OCI-LY1 (cell line): ENCODE measurements around the gene CARMIL1.

Experiments used
- H2AFZ ChIP-seq: fragments of 200-600 bp; sonication (generic), shearing (Covaris generic); 2 replicates; pipeline ENCODE4 v1.6.0; 2014; ENCODE audit warnings: antibody characterized with exemption, mild to moderate bottlenecking, low read length
- H3F3A ChIP-seq: fragments of 200-600 bp; sonication (generic), shearing (Covaris generic); 2 replicates; pipeline ENCODE4 v1.6.0; 2014; ENCODE audit warnings: mild to moderate bottlenecking, antibody characterized with exemption, low read length, moderate library complexity; ENCODE audit not compliant: insufficient read depth
- H3K27ac ChIP-seq: fragments of 200-600 bp; sonication (generic); 2 replicates; pipeline ENCODE4 v1.5.1; 2014; ENCODE audit warnings: low read length, mixed run types, mild to moderate bottlenecking, low read depth; ENCODE audit not compliant: poor library complexity, severe bottlenecking
- H3K27me3 ChIP-seq: fragments of 200-600 bp; sonication (generic); 2 replicates; pipeline ENCODE4 v1.6.0; 2014; ENCODE audit warnings: antibody characterized with exemption, mild to moderate bottlenecking, low read length, moderate library complexity; ENCODE audit not compliant: insufficient read depth
- H3K36me3 ChIP-seq: fragments of 200-600 bp; sonication (generic); 2 replicates; pipeline ENCODE4 v1.6.1; 2014; ENCODE audit warnings: mild to moderate bottlenecking, antibody characterized with exemption, low read length, moderate library complexity, mixed read lengths; ENCODE audit not compliant: insufficient read depth
- H3K4me1 ChIP-seq: fragments of 200-600 bp; sonication (generic); 2 replicates; pipeline ENCODE4 v1.5.1; 2014; ENCODE audit warnings: mild to moderate bottlenecking, low read length, moderate library complexity; ENCODE audit not compliant: insufficient read depth, severe bottlenecking
- H3K4me2 ChIP-seq: fragments of 200-600 bp; sonication (generic), shearing (Covaris generic); 2 replicates; pipeline ENCODE4 v1.6.1; 2014; ENCODE audit warnings: low read length
- H3K4me3 ChIP-seq: fragments of 200-600 bp; sonication (generic); 2 replicates; pipeline ENCODE4 v1.5.1; 2014; ENCODE audit warnings: low read length, low read depth, mild to moderate bottlenecking, mixed read lengths; ENCODE audit not compliant: poor library complexity, severe bottlenecking
- H3K79me2 ChIP-seq: fragments of 200-600 bp; shearing (Covaris generic); 2 replicates; pipeline ENCODE4 v1.6.1; 2016; ENCODE audit warnings: mixed run types, low read length, mixed read lengths; ENCODE audit not compliant: insufficient read depth
- H3K9ac ChIP-seq: fragments of 200-600 bp; sonication (generic), shearing (Covaris generic); 2 replicates; pipeline ENCODE4 v1.6.1; 2014; ENCODE audit warnings: mild to moderate bottlenecking, low read length, mixed read lengths
- H3K9me2 ChIP-seq: fragments of 200-600 bp; sonication (generic), shearing (Covaris generic); 2 replicates; pipeline ENCODE4 v1.6.1; 2014; ENCODE audit warnings: low read depth, mild to moderate bottlenecking, low read length, mixed read lengths
- H3K9me3 ChIP-seq: fragments of 200-600 bp; shearing (Covaris generic); 2 replicates; pipeline ENCODE4 v1.6.1; 2014; ENCODE audit warnings: low read length, mixed read lengths
- H4K20me1 ChIP-seq: fragments of 200-600 bp; sonication (generic), shearing (Covaris generic); 2 replicates; pipeline ENCODE4 v1.6.0; 2016; ENCODE audit warnings: mild to moderate bottlenecking, low read length; ENCODE audit not compliant: insufficient read depth
- EZH2 ChIP-seq: fragments of 200-600 bp; sonication (generic), shearing (Covaris generic); IDR thresholded peaks from 2 replicates; pipeline ENCODE4 v1.8.0; 2017; ENCODE audit warnings: borderline replicate concordance, mixed run types, mild to moderate bottlenecking, antibody characterized with exemption, low read length, moderate library complexity, mixed read lengths
- TF ChIP-seq, protein P1 (sequence below): fragments of 200-600 bp; sonication (generic), shearing (Covaris generic); IDR thresholded peaks from 2 replicates; pipeline ENCODE4 v1.5.1; 2017; ENCODE audit warnings: mild to moderate bottlenecking, antibody characterized with exemption, low read length, moderate library complexity, mixed read lengths

CARMIL1 gene

DNA sequence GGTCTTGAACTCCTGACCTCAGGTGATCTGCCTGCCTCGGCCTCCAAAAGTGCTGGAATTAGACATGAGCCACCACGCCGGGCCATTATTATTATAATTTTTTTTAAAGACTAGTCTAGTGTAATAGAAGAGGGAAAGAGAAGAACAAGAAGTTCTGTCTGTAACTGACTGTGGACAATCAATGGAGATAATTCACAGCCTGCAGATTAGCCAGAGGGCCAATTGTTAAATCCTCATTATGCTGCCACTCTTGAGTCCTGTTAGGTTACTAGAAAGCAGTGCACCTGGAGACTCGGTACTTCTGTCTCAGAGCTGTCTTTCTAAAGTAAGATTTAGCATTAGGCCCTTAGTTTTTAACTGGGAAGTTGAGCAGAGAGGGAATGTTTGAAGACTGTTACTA is 37.5 kb downstream of the CARMIL1 start:
- H3K79me2 ChIP-seq: no peaks in the 10 kb centered on the region; the same call in 1 of the 2 replicates
- H3K9me2 ChIP-seq: no peaks in the 10 kb centered on the region
- no peak overlapping the region for H3K27ac ChIP-seq
- no peak for TF ChIP-seq EZH2
- TF ChIP-seq, protein P1, sequence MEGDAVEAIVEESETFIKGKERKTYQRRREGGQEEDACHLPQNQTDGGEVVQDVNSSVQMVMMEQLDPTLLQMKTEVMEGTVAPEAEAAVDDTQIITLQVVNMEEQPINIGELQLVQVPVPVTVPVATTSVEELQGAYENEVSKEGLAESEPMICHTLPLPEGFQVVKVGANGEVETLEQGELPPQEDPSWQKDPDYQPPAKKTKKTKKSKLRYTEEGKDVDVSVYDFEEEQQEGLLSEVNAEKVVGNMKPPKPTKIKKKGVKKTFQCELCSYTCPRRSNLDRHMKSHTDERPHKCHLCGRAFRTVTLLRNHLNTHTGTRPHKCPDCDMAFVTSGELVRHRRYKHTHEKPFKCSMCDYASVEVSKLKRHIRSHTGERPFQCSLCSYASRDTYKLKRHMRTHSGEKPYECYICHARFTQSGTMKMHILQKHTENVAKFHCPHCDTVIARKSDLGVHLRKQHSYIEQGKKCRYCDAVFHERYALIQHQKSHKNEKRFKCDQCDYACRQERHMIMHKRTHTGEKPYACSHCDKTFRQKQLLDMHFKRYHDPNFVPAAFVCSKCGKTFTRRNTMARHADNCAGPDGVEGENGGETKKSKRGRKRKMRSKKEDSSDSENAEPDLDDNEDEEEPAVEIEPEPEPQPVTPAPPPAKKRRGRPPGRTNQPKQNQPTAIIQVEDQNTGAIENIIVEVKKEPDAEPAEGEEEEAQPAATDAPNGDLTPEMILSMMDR: no peak
- H3K27me3 ChIP-seq: no peaks in the 10 kb centered on the region
- no peaks in the 10 kb centered on the region for H3F3A ChIP-seq
- no peaks in the 10 kb centered on the region; the same call in 1 of the 2 replicates for H3K36me3 ChIP-seq
- H4K20me1 ChIP-seq: no peaks in the 10 kb centered on the region
- no peaks in the 10 kb centered on the region for H3K9me3 ChIP-seq
- H3K9ac ChIP-seq: no peak overlapping the region
- H3K4me1 ChIP-seq: peaks cover 19% of the 10 kb centered on the region
- H3K4me2 ChIP-seq: no peak overlapping the region
- H3K4me3 ChIP-seq: no peak overlapping the region
- H2AFZ ChIP-seq: no peak overlapping the region

DNA sequence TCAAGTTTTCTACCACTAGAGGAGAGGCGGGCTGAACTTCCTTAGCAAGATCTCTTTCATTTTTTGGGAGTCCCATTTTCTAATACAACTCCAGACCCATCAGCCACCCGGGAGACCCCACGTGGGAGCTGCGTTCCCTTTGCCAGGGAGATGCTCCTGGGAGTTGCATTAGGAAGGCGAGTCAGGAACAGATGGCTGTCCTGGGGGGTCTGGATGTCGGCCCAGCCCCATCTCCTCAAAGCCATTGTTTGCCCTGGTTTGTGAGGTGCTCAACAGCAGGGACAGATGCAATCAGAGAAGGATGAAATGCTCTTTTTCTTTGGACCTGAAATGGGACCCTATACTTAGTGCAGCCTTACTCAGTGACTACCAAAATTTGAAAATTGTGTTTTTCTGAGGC is 39.4 kb downstream of the CARMIL1 start:
- Histone ChIP-seq H3F3A (no peaks in the 10 kb centered on the region), H3K36me3 (no peaks in the 10 kb centered on the region; the same call in 1 of the 2 replicates), H3K9ac (no peak overlapping the region), H2AFZ (no peak overlapping the region), H3K9me2 (no peaks in the 10 kb centered on the region), H3K4me3 (no peak overlapping the region), H3K9me3 (no peaks in the 10 kb centered on the region), H3K4me2 (no peak overlapping the region), H3K27ac (no peak overlapping the region), H3K79me2 (no peaks in the 10 kb centered on the region; the same call in 1 of the 2 replicates), H3K27me3 (no peaks in the 10 kb centered on the region), H3K4me1 (no peaks in the 10 kb centered on the region), H4K20me1 (peaks cover under 1% of the 10 kb centered on the region; the same call in 1 of the 2 replicates)
- TF ChIP-seq EZH2: no peak
- TF ChIP-seq, protein P1: no peak

DNA sequence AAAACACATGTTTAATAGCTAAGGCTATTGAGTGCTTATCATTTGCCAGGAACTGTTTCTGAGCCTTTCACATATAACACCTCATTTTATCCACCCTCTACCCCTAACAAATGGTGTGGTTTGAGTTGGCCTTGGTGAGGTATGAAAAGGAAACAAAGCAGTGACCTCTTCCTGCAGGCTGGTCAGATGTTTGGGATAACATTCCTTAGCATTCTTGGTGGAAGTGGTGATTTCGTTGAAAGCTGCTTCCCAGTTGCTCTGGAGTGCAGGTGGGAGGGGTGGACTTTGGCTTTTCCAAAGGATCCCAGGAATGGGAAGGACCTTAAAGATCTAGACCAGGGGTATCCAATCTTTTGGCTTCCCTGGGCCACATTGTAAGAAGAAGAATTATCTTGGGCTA is 41.3 kb downstream of the CARMIL1 start:
- Histone ChIP-seq H3F3A (no peaks in the 10 kb centered on the region), H3K79me2 (no peaks in the 10 kb centered on the region; the same call in 1 of the 2 replicates), H4K20me1 (peaks cover 7% of the 10 kb centered on the region; the same call in 1 of the 2 replicates), H2AFZ (no peak overlapping the region), H3K4me2 (no peak overlapping the region), H3K4me1 (no peaks in the 10 kb centered on the region), H3K9me2 (no peaks in the 10 kb centered on the region), H3K27ac (no peak overlapping the region), H3K4me3 (no peak overlapping the region), H3K9me3 (no peaks in the 10 kb centered on the region), H3K27me3 (no peaks in the 10 kb centered on the region), H3K36me3 (no peaks in the 10 kb centered on the region; the same call in 1 of the 2 replicates), H3K9ac (no peak overlapping the region)
- TF ChIP-seq, protein P1: no peak
- TF ChIP-seq EZH2: no peak
